Activated CD4-positive, alpha-beta T cell treated with anti-CD3 and anti-CD28 coated beads, Interleukin-2, amount 50 U/mL, for 1 hour (primary cell): ENCODE measurements around the gene GPR137B.

Experiments used
- DNase-seq: peaks from one replicate; pipeline ENCODE4 v3.0.0-alpha.2; 2020

GPR137B gene

DNA sequence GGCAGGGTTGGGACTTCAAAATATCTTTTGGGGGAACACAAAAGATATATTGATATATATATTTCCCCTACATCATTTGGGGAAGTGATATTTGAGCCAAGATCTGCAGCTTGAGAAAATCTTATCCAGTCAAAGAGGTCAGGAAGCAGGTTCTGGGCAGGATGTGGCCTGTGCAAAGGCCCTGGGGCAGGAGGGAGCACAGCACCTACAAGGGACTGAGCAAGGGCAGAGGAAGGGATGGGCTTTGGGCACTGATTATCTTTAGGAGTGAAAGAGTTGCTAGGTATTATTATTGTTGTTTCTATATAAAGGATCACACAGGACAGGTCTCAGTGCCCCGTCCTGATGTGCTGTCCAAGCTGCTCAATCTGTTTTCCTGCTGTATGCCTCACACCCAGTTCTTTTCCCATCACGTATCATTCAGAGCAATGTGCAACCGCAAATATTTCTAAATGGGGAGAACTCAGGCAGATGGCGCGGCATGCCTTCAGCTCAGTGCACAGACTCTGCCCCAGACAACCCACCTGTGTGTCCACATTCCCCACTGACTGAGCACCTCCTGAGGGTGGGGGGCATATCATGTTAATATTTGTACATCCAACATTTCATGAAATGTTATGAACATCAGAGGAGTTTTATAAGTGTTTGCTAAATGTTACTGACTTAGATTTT is 28.1 kb upstream of the GPR137B start:
- DNase-seq = no peak

GRCh38 chr1:236117710-236118109 is 24.6 kb upstream of the GPR137B start:
- no peak for DNase-seq

DNA sequence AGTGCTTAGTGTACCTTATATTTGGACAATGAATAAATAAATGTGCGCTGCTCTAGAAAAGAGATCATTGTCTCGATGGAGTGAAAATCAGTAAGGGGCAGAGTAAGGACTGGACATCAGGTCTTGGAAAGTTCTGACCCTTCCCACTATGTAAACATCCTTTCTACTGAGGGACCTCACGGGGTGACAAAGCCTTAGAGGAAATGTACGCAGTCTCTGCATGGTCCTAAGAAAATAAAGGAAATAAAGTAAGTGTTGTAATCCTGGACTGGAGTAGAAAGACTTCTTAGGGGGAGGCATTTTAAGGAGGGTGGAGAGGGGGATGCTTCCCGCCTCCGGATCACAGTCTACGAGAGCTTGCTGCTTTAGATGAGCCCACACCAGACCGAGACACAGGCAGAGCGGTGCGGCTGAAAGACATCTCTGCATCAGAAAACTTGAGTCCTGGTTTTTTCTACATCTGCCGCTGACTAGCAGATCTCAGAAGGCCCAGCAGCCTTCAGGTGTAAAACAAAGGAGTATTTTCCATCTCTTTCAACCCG is 22.3 kb upstream of the GPR137B start:
- no peak for DNase-seq

DNA sequence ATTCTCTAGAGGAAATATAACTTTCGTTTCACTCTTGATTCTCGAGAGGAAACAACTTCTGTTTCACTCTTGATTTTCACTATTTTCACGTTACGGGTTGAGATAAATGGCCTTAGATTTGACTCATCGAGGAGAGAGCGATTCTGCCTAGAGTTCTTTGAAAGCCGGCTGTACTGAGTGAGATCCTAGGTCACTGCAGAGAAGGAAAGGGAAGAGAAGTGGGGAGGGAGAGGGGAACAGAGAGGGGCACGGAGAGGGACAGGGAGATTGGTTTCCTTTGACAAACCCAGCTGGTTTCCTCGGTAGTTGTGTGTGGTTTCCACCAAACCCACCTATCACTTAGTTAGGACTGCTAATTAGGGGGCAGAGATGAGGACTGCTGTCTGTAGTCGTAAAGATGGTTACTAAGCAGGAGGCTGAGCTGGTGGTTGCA is 21.6 kb upstream of the GPR137B start:
- DNase-seq = no peak

DNA sequence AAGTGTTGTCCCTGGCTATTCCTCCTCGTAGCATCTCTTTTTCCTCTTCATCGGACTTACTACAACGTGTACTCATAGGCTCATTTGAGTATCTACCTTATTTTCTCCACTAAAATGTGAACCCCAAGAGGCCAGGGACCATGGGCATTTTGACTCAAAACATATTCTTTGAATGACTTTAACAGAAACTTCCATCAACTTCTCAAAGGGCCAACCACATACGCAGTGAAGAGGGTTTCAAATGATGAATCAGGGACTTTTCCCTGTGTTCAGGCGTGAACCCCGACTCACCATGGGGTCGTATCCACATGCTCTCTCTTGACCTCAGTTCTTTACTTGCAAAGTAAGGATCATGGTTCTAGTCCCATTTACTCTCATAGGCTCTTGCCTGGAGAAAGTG is 20.2 kb upstream of the GPR137B start:
- DNase-seq = no peak

DNA sequence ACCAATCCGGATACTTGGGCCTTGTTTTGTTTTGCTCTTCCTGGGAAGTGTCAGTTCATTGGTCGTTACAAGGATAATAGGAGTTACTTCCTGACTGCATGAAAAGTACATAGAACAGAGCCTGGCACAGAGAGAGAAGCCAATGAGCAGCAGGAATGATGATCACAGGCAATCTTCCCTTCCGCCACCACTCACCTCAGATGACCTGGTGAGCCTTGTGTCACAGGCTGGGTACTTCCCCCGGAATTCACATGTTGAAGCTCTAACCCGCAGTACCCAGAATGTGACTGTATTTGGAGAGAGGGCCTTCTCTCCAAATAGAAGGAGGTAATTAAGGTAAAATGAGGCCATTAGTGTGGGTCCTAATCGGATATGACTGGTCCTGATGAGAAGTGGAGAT is 18.8 kb upstream of the GPR137B start:
- no peak for DNase-seq

DNA sequence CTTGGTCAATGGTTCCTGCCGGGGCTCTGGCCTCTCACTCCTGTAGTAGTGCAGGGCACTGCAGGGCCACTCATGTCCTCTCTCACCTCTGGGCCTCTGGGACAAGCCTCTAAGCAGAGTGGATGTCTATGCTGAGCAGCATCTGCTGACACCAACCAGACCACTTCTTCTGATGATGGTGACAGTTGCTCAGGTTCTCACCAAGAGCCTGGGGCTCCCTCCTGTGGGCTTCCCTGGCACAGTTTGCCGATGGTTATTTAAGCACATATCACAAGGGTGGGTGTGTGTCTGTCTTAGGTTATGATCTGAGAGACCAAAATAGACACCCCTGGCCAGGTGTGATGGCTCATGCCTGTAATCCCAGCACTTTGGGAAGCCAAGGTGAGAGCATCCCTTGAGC is 17.4 kb upstream of the GPR137B start:
- DNase-seq = no peak

- no peak for DNase-seq
These were observed 15.3 kb upstream of the GPR137B start for GRCh38 chr1:236127045-236127444.

DNA sequence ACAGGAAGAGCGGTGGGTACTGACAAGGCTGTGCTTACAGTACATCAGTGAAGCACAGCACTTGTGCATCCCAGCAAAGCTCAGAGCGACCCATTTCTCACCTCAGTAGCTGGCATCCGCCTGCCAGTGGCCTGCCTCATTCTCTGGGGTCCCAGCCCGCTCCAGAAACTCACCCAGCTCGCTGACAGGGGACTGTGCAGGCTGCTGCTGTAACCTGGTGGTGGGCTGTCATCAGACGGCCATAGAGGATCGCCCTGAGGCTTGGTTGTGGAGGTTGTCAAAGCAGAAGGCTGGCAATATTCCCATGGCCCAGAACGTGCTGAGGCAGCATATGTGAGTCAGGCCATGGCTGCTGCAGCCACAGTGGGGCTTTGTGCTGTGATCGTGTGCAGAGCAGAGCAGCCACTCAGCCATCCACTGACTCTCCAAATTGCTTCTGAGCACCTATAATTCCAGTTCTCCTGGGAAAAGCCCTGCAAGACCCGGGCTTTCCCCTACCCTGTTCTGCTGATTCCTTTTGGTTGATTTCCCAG is 13.6 kb upstream of the GPR137B start:
- DNase-seq = no peak

DNA sequence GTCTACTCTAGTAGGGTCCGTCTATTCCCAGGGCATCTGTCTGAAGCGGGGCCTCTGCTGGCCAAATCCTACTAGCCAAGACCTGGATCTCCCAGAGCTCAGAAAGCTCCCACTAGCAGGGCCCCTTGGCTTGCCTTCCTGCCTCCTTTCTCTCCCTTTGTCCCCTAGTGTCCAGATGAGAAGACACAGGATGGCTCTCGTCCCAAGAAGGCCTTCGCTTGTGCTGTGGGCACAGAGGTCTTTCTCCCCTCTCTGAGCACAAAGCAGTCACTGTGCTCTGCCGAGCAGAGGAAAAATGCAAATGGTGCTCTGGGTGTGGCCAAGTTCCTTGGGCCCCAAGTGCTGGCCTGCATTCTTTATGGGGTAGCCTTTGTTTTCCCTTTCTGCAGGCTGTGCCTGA is 13.0 kb upstream of the GPR137B start:
- no peak for DNase-seq

DNA sequence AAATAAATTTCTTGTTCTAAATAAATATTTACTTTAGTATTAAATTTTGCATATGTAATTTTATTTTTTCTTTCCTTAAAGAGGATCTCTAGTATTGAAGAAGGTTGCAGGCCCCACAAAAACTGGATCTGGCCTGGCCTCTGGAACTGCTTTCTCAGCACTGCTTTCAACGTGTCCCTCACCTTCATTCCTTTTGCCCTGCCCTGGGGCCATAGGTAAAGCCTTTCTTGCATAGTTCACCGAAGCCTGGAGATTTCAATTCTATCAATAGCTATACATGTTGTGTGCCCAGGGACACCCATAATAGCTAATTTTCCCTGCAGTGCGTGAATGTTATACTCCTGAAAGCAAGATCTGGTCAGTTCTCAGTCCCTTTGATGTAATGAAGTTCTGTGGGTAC is 12.0 kb upstream of the GPR137B start:
- DNase-seq = no peak

DNA sequence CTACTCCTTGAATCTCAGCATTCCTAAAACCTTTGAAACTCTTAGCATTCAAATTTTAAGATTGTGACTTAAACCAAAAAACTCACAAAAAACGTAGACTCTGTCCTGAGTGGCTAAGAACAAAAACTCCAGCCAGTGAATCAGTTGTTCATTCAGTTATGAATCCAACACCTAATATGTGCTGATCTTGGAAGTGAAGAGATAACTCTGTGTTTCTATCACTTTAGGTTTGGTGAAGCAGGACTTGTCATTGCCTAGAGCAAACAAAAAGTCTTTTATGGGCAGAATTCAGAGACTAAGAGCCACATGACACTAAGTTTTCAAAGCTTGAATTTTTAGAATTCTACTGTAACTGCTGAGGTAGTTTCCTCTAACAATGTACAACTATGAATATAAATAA is 10.4 kb upstream of the GPR137B start:
- no peak for DNase-seq

GRCh38 chr1:236132420-236133046 is 9.8 kb upstream of the GPR137B start:
- no peak for DNase-seq

DNA sequence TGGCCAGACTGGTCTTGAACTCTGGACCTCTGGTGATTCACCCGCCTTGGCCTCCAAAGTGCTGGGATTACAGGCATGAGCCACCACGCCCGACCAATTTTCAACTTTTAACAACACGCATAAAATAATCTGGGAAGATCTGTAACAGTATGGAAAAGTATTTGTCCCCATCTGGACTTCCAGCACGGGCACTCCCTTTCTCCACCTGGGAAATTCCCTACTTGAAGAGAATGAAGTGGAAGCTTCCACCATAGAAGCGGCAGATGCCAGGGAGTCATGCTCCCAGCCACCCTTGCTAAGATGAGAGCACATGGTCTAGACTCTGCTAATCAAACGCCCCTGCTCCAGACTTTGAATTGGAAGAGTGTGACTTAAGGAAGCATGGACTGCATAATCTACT is 9.0 kb upstream of the GPR137B start:
- DNase-seq = no peak

- DNase-seq = no peak
These were observed 8.5 kb upstream of the GPR137B start for GRCh38 chr1:236133802-236134201.

DNA sequence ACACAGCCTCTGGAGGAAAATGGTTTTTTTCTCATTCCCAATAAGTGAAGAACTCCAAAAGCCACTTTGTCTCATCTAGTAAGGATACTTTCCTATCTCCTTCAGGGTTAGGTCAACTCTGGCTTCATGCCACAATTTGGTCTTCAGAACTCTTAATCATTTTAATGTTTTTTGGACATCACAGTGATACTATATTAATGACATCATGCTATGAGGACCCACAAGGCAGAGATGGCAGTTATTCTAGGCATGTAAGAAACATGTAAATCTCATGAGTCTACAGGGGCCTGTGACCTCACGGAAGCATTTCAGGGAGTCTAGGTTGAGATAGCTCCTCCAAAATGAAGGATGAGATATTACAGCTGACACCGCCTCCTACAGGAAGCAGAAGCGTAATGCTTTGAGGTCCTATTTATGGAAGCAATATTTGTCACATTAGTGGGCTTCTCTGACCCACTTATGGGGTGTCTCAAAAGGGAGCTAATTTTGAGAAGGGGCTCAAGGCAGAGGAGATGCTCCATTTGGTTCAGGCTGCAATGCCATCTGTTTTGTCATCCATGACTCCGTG is 5.0 kb upstream of the GPR137B start:
- no peak for DNase-seq

DNA sequence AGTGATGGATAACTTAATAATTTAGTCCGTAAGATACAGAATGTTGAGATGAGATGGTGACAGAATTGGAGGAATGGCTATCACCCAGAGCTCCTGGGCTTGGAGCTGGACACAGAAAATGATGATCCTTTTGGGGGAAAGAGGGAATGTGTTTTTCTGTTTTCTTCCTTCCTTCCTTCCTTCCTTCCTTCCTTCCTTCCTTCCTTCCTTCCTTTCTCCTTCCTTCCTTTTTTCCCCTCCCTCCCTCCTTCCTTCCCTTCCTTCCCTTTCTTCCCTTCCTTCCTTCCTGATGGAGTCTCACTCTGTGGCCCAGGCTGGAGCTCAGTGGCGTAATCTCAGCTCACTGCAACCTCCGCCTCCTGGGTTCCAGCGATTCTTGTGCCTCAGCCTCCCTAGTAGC is 2.8 kb upstream of the GPR137B start:
- DNase-seq = no peak

- no peak for DNase-seq
These were observed 1.5 kb upstream of the GPR137B start for GRCh38 chr1:236140705-236141446.

DNA sequence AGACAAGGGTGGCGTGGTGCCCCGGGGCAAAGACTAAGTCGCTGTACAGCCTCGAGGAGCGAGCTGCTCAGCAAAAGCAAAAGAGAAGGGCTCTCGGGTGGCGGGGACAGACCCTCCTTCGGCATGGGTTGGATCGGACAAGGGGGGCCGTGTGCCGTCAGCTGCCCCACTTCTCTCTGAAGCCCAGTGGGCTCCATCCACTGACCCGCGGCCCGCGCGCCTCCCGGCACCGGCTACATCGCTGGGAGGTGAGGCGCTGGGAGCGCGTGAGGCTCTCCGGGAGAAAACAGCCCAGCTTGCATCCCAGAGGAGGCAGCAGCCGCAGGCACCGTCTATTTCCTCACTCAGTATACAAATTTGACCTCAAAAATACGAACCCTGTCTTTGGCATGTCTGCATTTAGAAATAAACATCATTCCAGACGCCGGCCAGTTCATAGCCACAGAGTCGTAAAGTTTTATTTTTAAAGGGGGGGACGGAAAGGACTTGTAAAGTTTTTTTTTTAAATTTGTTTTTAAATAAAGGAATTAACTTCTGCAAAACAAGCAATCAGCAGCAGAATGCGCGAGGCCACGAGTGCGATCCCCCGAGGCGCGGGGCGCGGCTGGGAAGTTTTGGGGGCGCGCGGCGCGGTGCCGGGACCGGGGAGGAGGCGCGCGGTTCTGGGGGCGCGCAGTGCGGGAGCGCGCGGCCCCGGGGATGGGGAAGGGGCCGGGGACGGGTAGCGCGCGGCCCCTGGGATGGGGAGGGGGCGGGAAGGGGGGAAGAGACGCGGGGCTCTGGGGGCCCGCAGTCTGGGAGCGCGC is 689 bp upstream of the GPR137B start:
- DNase-seq = no peak

DNA sequence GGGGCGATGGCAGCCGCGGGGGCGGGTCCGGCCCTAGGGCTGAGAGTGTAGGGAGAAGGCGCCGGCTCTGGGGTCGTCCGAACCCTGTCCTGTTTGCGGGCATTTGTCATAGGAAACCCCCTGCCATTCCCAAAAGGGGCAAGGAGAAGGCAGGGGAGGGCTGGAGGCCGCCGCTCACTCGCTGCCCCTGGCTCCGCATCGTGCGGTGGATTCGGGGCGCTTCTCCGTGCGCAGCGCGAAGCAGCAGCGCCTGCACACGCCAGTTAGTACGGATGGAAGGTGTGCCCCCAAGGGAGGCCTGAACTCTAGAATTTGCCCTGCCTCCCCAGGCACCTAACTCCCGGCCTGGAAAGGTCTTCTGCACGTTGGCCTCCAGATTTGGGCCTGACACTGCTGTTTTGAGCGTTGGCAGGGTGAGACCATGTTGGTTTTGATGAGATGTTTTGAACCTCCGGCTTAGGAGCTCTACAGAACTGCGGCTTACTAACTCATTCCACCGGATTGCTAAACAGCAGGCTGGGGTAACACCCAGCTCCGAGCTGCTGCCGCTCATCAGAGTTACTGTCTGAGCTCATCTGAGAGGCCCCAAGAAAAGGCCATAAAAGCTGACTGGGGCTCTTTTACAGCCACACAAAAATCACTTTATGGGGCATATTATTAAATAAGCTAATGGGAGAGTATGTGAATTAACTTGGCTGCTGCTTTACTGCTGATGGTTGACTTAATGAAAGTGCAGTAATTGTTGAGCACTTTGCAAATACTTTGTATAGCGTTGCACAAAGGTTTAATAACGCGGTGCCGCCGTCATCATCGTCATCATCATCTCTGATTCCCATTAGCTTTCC is 987 bp downstream of the GPR137B start:
- DNase-seq = peak; percentile 9

- DNase-seq = no peak
These were observed 1.7 kb downstream of the GPR137B start for GRCh38 chr1:236144033-236144432.
